Measurements from ENCODE around the gene SLIRP. TPM values are rescaled to one million over a fixed set of nuclear protein-coding genes. Genes with fewer than 3 reads are reported as not detected.
A peak's percentile ranks its signal among the peaks of the same experiment; 100 is the strongest.

The SLIRP gene
- total and polyA plus RNA-seq, 9 donors = 61.6 to 146 (median 78.3) TPM

DNA sequence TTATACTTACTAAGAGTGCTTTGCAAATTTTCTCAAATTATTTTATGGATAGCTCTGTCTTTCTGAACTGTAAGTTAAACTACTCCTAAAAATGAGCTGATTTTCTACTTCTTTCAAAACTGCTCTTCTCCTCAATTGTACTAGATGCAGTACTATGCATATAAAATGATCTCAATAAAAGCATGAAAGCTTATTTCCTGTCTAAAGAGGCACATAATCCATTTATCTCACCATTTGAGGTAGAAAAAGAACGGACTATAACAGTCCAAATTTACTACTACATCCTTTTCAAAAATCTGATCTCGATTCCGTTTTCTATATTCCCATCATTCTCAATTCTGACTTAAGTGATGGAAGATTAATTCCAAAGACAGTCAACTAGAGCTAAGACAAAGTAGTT lies 14.4 kb downstream of the SLIRP start:
- H3K27ac ChIP-seq = no peak overlapping the region
- intact Hi-C loops (cut with DNase I) = no loop called here
- no peaks in the 10 kb centered on the region for H3K27me3 ChIP-seq
- no peaks in the 10 kb centered on the region for H3K36me3 ChIP-seq
- no peak overlapping the region for H3K4me3 ChIP-seq
- no peaks in the 10 kb centered on the region for H3K9me3 ChIP-seq
- 96 to 97% (median 96%) methylated on average over 3 of the region's 3 CpGs for WGBS, 3 donors
- no peaks in the 10 kb centered on the region for H3K4me1 ChIP-seq (ENCODE audit: insufficient read depth)
- TF ChIP-seq POLR2A (IDR thresholded peaks at IDR 0.05) (no peak), CTCF (IDR thresholded peaks at IDR 0.05) (no peak)
- no peak for DNase-seq

- TF ChIP-seq EP300 (IDR thresholded peaks at IDR 0.05) = no peak
- no peak for TF ChIP-seq CTCF (IDR thresholded peaks at IDR 0.05)
- no peak for TF ChIP-seq POLR2A (IDR thresholded peaks at IDR 0.05)
- Histone ChIP-seq H3K36me3 (no peaks in the 10 kb centered on the region), H3K4me3 (no peak overlapping the region), H3K27ac (no peak overlapping the region), H3K9me3 (no peaks in the 10 kb centered on the region), H3K4me1 (ENCODE audit: insufficient read depth) (no peaks in the 10 kb centered on the region), H3K27me3 (no peaks in the 10 kb centered on the region)
- WGBS, 3 donors = 42 to 52% (median 43%) methylated on average over 3 of the region's 3 CpGs
- intact Hi-C loops (cut with DNase I) = no loop called here
- no peak for DNase-seq
Observed at GRCh38 chr14:77730976-77731497, 23.1 kb downstream of the SLIRP start.

DNA sequence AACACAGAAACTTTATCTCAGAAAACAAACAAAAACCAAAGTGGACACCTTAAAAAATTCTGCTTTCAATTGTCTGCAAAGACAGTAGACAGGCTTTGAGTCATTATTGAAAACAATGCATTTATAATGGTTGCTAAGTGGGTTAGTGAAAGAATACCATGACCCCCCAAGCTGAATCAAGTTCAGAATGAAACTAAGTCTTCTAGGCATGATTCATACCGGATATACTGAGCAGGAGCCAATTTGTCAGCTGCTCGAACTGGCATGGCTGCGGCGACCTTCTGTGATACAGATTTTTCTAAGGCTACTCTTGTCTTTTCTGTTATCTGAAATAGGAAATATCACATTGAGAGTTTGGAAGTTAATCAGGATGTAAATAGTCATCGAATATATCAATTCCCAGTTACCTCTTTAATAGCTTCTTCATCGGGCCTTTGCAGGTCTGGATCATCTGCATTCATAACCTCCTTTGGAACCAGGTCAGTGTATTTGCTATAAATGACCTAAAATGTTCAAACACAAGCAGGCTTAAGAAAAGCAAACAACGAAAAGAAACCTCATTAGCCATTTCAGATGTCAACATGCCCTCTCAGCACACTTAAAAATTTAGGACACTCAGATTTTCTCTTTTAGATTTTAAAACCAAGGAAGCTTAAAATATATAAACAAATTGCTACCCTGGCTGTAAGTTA lies 30.8 kb downstream of the SLIRP start:
- Histone ChIP-seq H3K36me3 (no peaks in the 10 kb centered on the region), H3K27me3 (no peaks in the 10 kb centered on the region), H3K4me1 (ENCODE audit: insufficient read depth) (no peaks in the 10 kb centered on the region), H3K27ac (no peak overlapping the region), H3K4me3 (no peak overlapping the region), H3K9me3 (no peaks in the 10 kb centered on the region)
- TF ChIP-seq POLR2A (IDR thresholded peaks at IDR 0.05) = no peak
- TF ChIP-seq CTCF (IDR thresholded peaks at IDR 0.05) = no peak
- no peak for TF ChIP-seq EP300 (IDR thresholded peaks at IDR 0.05)
- peak in 1 of 5 donors; percentile 42 for DNase-seq
- intact Hi-C loops (cut with DNase I) = no loop called here
- 6 to 38% (median 8%) methylated on average over 7 of the region's 7 CpGs for WGBS, 3 donors

DNA sequence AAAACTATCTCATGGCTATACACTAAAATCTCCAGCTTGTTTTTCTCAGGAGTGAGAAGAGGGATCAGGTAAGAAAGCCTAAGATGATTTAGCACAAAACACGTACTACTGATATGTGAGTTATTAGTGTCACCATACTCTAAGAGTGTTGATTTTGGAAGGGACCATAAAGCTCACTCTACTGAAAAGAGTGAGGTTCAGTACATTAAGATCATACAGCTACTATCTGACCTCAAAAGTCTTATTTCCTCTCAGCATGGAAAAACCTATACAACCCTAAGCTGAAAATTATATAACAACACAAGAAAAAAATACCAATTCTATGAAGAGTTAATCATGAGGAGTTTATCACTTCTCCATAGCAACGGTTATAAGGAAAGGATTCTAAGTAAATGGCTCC lies 33.5 kb downstream of the SLIRP start:
- no peak for TF ChIP-seq EP300 (IDR thresholded peaks at IDR 0.05)
- TF ChIP-seq CTCF (IDR thresholded peaks at IDR 0.05) = no peak
- TF ChIP-seq POLR2A (IDR thresholded peaks at IDR 0.05) = no peak
- H3K36me3 ChIP-seq = no peaks in the 10 kb centered on the region
- H3K27ac ChIP-seq = no peak overlapping the region
- intact Hi-C loops (cut with DNase I) = no loop called here
- no peaks in the 10 kb centered on the region for H3K9me3 ChIP-seq
- H3K27me3 ChIP-seq = no peaks in the 10 kb centered on the region
- WGBS, 3 donors = 78 to 82% (median 80%) methylated on average over 2 of the region's 2 CpGs
- no peaks in the 10 kb centered on the region for H3K4me1 ChIP-seq (ENCODE audit: insufficient read depth)
- no peak overlapping the region for H3K4me3 ChIP-seq
- no peak for DNase-seq
